IMR-90 (cell line): Measurements from ENCODE around the gene EPSTI1. TPM values are rescaled to one million over a fixed set of nuclear protein-coding genes. Genes with fewer than 3 reads are reported as not detected.

Experiments used
- ATAC-seq: fragments of 200-7000 bp; cut with Tn5 transposase; 2 replicates; pipeline ENCODE4 v1.9.1; 2020; ENCODE audit warnings: low read depth, mild to moderate bottlenecking, moderate library complexity
- BruUV-seq: library from RNA; stranded (reverse); fragments of 400-500 nt; replicated peaks from 2 replicates; lab custom pipeline; 2021; lab: Mats Ljungman, UMichigan
- CTCF ChIA-PET: fragments of 300-600 bp; formaldehyde crosslinking; extraction: SDS; loops from one replicate; lab custom pipeline; 2021; ENCODE audit warnings: antibody characterized with exemption; lab: Yijun Ruan, JAX
- POLR2A ChIA-PET: fragments of 300-600 bp; sonication (Branson Sonifier 250); formaldehyde crosslinking; loops from one replicate; lab custom pipeline; 2022; ENCODE audit warnings: antibody characterized with exemption; ENCODE audit not compliant: unreplicated experiment; lab: Charles Lee
- DNase-seq: peaks from one replicate; pipeline ENCODE4 v3.0.0; 2013
- H2AFZ ChIP-seq: replicated peaks from 2 replicates; pipeline ENCODE3; 2013; ENCODE audit warnings: low read length, mild to moderate bottlenecking; ENCODE audit not compliant: poor library complexity
- H2AK5ac ChIP-seq: 2 replicates; pipeline ENCODE4 v1.6.1; 2013; ENCODE audit warnings: low read depth, low read length, inconsistent platforms
- H2AK9ac ChIP-seq: replicated peaks from 2 replicates; pipeline ENCODE3; 2013; ENCODE audit warnings: mild to moderate bottlenecking, low read depth, low read length, moderate library complexity; ENCODE audit not compliant: poor library complexity
- H2BK120ac ChIP-seq: 2 replicates; pipeline ENCODE4 v1.6.1; 2013; ENCODE audit warnings: low read depth, low read length, inconsistent platforms
- H2BK15ac ChIP-seq: 3 replicates; pipeline ENCODE4 v1.6.1; 2013; ENCODE audit warnings: low read depth, low read length, inconsistent platforms
- H2BK20ac ChIP-seq: 2 replicates; pipeline ENCODE4 v1.6.1; 2013; ENCODE audit warnings: low read depth, mild to moderate bottlenecking, inconsistent platforms, low read length, moderate library complexity
- H2BK5ac ChIP-seq: 2 replicates; pipeline ENCODE4 v1.6.1; 2013; ENCODE audit warnings: mild to moderate bottlenecking, low read depth, low read length, inconsistent platforms; ENCODE audit not compliant: poor library complexity, severe bottlenecking
- H3K14ac ChIP-seq: replicated peaks from 2 replicates; pipeline ENCODE4 v1.6.1; 2013; ENCODE audit warnings: low read depth, low read length, inconsistent platforms
- H3K18ac ChIP-seq: 2 replicates; pipeline ENCODE4 v1.6.1; 2013; ENCODE audit warnings: low read depth, low read length, control low read depth
- H3K23ac ChIP-seq: 2 replicates; pipeline ENCODE4 v1.6.1; 2013; ENCODE audit warnings: low read depth, low read length, inconsistent platforms
- H3K27ac ChIP-seq: 2 replicates; pipeline ENCODE4 v1.5.1; 2013; ENCODE audit warnings: mild to moderate bottlenecking, control low read depth, low read length; ENCODE audit not compliant: insufficient read depth
- H3K27me3 ChIP-seq: 2 replicates; pipeline ENCODE4 v1.6.1; 2013; ENCODE audit warnings: low read length; ENCODE audit not compliant: control insufficient read depth, insufficient read depth
- H3K36me3 ChIP-seq: 2 replicates; pipeline ENCODE4 v1.6.1; 2013; ENCODE audit warnings: low read length, mixed read lengths; ENCODE audit not compliant: control insufficient read depth, insufficient read depth
- H3K4ac ChIP-seq: 2 replicates; pipeline ENCODE4 v1.6.1; 2013; ENCODE audit warnings: low read depth, low read length, inconsistent platforms
- H3K4me1 ChIP-seq: 2 replicates; pipeline ENCODE4 v1.6.1; 2013; ENCODE audit warnings: low read length, mixed read lengths; ENCODE audit not compliant: control insufficient read depth, insufficient read depth
- H3K4me2 ChIP-seq: 2 replicates; pipeline ENCODE4 v1.6.1; 2013; ENCODE audit warnings: low read depth, mild to moderate bottlenecking, control low read depth, low read length, moderate library complexity
- H3K4me3 ChIP-seq: 2 replicates; pipeline ENCODE4 v1.5.1; 2013; ENCODE audit warnings: low read depth, mild to moderate bottlenecking, control low read depth, low read length, moderate library complexity; ENCODE audit not compliant: insufficient read depth
- H3K56ac ChIP-seq: 2 replicates; pipeline ENCODE4 v1.6.1; 2013; ENCODE audit warnings: low read length, inconsistent platforms; ENCODE audit not compliant: insufficient read depth; ENCODE audit errors: extremely low read depth
- H3K79me1 ChIP-seq, 2 experiments: 2 replicates each; pipeline ENCODE4 v1.6.1; 2013; ENCODE audit warnings: low read length in 2 of 2, inconsistent platforms in 1 of 2, low read depth in 1 of 2
- H3K9ac ChIP-seq: 2 replicates; pipeline ENCODE4 v1.6.1; 2013; ENCODE audit warnings: low read depth, low read length, control low read depth
- H3K9me1 ChIP-seq: 2 replicates; pipeline ENCODE4 v1.6.1; 2013; ENCODE audit warnings: low read length, inconsistent platforms; ENCODE audit not compliant: insufficient read depth
- H3K9me3 ChIP-seq: 2 replicates; pipeline ENCODE4 v1.6.1; 2013; ENCODE audit warnings: low read length; ENCODE audit not compliant: control insufficient read depth, insufficient read depth
- H4K20me1 ChIP-seq: 2 replicates; pipeline ENCODE4 v1.6.1; 2013; ENCODE audit warnings: low read length, inconsistent platforms; ENCODE audit not compliant: insufficient read depth
- H4K5ac ChIP-seq: 2 replicates; pipeline ENCODE4 v1.6.1; 2013; ENCODE audit warnings: mild to moderate bottlenecking, low read depth, low read length, control low read depth
- H4K8ac ChIP-seq, 2 experiments: 2 replicates each; pipeline ENCODE4 v1.6.1; 2013; ENCODE audit warnings: low read depth in 2 of 2, low read length in 2 of 2, control low read depth in 1 of 2, inconsistent platforms in 1 of 2
- H4K91ac ChIP-seq: 2 replicates; pipeline ENCODE4 v1.6.1; 2013; ENCODE audit warnings: low read depth, low read length, inconsistent platforms; ENCODE audit not compliant: insufficient read depth
- POLR2A ChIP-seq: IDR thresholded peaks from 2 replicates; pipeline ENCODE4 v1.6.1; 2012; ENCODE audit warnings: mild to moderate bottlenecking, low read depth, low read length
- WGBS, 2 experiments: methylation state at CpG; one replicate each; pipeline versions ENCODE4 v1.1.5 to v1.1.7; 2013; ENCODE audit warnings: missing lambda C conversion rate in 2 of 2; ENCODE audit not compliant: insufficient read length in 1 of 2; ENCODE audit errors: extremely low coverage in 2 of 2; 5-methylcytosine and 5-hydroxymethylcytosine counted together
- dilution Hi-C: fragments of 300-500 bp; cut with HindIII; formaldehyde crosslinking; loops from one replicate; pipeline ENCODE4 v1.14.3; 2018; ENCODE audit warnings: low sequenced_read_pairs; ENCODE audit not compliant: unreplicated experiment
- in situ Hi-C: fragments of 300-500 bp; cut with MboI; formaldehyde crosslinking; loops from 3 replicates; pipeline ENCODE4 v1.14.3; 2019; ENCODE audit warnings: low sequenced_read_pairs, inconsistent platforms, mixed read lengths
- intact Hi-C: fragments of 100-400 bp; cut with micrococcal nuclease; formaldehyde crosslinking; loops from 2 replicates; pipeline ENCODE4 v1.10.0; 2022
- polyA plus RNA-seq, 3 experiments: library from polyadenylated mRNA; depleted of rRNA; stranded (reverse); fragments of >200 nt; gene quantifications; 2 replicates each; pipeline ENCODE4 v1.2.3, GENCODE V29; 2012; ENCODE audit warnings: low replicate concordance in 1 of 3
- total RNA-seq: library from RNA; depleted of rRNA; stranded (reverse); fragments of >200 nt; gene quantifications from 2 replicates; pipeline ENCODE4 v1.2.3, GENCODE V29; 2012

EPSTI1 gene
- total and polyA plus RNA-seq, 2 of the 4 experiments (the other 2 are of a cell fraction): 0.90 to 1.6 TPM

GRCh38 chr13:42964761-42965161 is 27.3 kb downstream of the EPSTI1 start:
- DNase-seq (peak; percentile 30), ATAC-seq (peak; percentile 62)
- H3K4me1 ChIP-seq: peaks cover 14% of the 10 kb centered on the region
- H2BK120ac ChIP-seq: peak overlapping the region; percentile 62
- dilution Hi-C loops: no loop called here
- H3K27ac ChIP-seq: peak overlapping the region; percentile 85; the same call in 1 of the 2 replicates
- no CpG with 5 or more reads among the region's 1 CpG for WGBS, 2 experiments
- no peak overlapping the region for H2AFZ ChIP-seq
- intact Hi-C loops: loop anchor here (5.0 to 10.0 kb wide), 2 partner anchors 300 to 367 kb away; no protein-coding TSS in a partner anchor
- H4K20me1 ChIP-seq: no peaks in the 10 kb centered on the region
- H3K36me3 ChIP-seq: no peaks in the 10 kb centered on the region
- peak overlapping the region; percentile 6 to 77; a peak in 1 of 4 replicates for H4K8ac ChIP-seq
- peak overlapping the region; percentile 69 for H2BK20ac ChIP-seq
- no peak for TF ChIP-seq POLR2A
- ChIA-PET POLR2A (no interaction called here), CTCF (no interaction called here)
- H3K9me1 ChIP-seq: no peaks in the 10 kb centered on the region
- no peak overlapping the region for H4K91ac ChIP-seq
- H3K9me3 ChIP-seq: no peaks in the 10 kb centered on the region
- H3K4ac ChIP-seq: peak overlapping the region; percentile 36; the same call in 1 of the 2 replicates
- H3K23ac ChIP-seq: no peak overlapping the region
- H3K4me3 ChIP-seq: no peak overlapping the region
- H3K14ac ChIP-seq: no peak overlapping the region
- H2BK15ac ChIP-seq: no peak overlapping the region
- peak overlapping the region; percentile 36; the same call in 1 of the 2 replicates for H3K4me2 ChIP-seq
- no peak overlapping the region for H2AK5ac ChIP-seq
- H3K9ac ChIP-seq: no peak overlapping the region
- no peak overlapping the region for H3K56ac ChIP-seq
- H4K5ac ChIP-seq: no peak overlapping the region; the same call in 1 of the 2 replicates
- BruUV-seq: no TSS peak
- H2BK5ac ChIP-seq: peak overlapping the region; percentile 77
- in situ Hi-C loops: no loop called here
- peak overlapping the region; percentile 92; the same call in 1 of the 2 replicates for H3K18ac ChIP-seq
- no peaks in the 10 kb centered on the region for H3K79me1 ChIP-seq
- no peaks in the 10 kb centered on the region for H3K27me3 ChIP-seq
- H2AK9ac ChIP-seq: no peak overlapping the region
